Erythroblast (primary cell): Measurements from ENCODE around the gene TPCN2.

Source experiments
- GATA1 ChIP-seq: IDR thresholded peaks from 2 replicates; pipeline ENCODE4 v1.6.1; 2011; ENCODE audit warnings: low read depth, mild to moderate bottlenecking, control low read depth, low read length, moderate library complexity
- POLR2A ChIP-seq: IDR thresholded peaks from 2 replicates; pipeline ENCODE4 v1.6.1; 2011; ENCODE audit warnings: mild to moderate bottlenecking, low read length

DNA sequence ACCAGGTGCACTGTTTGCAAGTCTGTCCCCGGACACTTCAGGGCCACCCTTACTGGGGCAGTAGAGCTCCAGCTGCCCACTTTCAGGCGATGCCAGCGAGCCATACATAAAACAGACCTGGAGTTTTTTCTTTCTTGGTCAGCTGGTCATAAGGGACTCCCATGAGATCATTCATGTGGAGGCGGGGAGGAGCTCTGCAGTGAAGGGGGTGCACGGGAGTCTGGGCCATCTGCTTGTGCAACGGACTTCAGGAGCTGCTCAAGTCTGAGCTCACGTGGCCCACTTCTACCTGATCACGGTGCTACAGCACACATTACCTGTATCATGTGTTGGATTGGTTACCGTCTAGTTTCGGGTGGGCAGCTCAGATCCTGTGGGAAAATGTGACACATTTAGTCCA is 26.5 kb upstream of the TPCN2 start:
- TF ChIP-seq POLR2A (no peak), GATA1 (no peak)
